GM19238 (cell line): ENCODE results near the gene SNAI1.

ENCODE experiments used
- DNase-seq: peaks from one replicate; pipeline ENCODE4 v3.0.0; 2011; ENCODE audit warnings: low spot score; ENCODE audit not compliant: insufficient read length

SNAI1 gene

GRCh38 chr20:50034567-50035180, 51.9 kb downstream of the SNAI1 start:
- DNase-seq: no peak

DNA sequence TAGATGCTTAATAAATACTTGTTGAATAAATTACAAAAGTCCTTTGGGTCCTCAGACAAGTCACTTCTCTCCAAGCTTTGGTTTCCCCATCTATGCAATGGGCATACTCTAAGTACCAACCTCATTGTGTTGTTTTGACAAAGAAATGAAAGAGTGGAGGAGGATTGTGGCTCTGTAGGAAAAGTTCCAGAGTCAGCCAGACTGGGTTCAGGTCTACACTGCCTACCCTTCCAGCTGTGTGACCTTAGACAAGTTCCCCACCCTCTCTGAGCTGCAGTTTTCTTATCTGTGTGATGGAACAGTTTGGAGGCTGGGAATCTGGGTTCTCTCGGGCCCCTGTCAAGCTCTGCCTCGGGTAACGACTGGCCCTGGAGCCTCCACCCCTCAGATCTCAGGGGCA, 53.9 kb downstream of the SNAI1 start:
- no peak for DNase-seq

GRCh38 chr20:50037123-50037522, 54.3 kb downstream of the SNAI1 start:
- DNase-seq: no peak

- no peak for DNase-seq
Observed at GRCh38 chr20:50037575-50037974, 54.8 kb downstream of the SNAI1 start.

- DNase-seq: no peak
Observed at GRCh38 chr20:50038169-50038568, 55.4 kb downstream of the SNAI1 start.
